ENCODE results near the gene NR3C1.

DNA sequence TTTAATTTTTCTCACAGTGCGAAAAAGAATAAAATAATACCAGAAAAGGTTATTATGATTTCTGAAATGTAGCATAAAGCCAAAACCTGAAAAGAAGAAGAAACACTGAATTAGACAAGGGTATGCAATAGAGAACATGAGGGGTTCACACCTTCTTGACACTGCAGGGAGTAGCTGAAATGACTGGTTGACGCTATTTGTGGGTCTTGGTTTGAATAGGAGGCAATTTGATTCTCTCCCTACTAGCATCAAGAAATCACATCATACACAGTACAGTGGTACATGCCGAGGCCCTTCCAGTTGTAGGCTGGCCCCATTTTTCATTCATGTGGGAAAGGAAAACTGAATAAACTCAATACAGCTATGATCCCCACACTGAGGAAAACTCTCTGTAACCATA, 68.6 kb downstream of the NR3C1 start:
- TF ChIP-seq, protein P1, sequence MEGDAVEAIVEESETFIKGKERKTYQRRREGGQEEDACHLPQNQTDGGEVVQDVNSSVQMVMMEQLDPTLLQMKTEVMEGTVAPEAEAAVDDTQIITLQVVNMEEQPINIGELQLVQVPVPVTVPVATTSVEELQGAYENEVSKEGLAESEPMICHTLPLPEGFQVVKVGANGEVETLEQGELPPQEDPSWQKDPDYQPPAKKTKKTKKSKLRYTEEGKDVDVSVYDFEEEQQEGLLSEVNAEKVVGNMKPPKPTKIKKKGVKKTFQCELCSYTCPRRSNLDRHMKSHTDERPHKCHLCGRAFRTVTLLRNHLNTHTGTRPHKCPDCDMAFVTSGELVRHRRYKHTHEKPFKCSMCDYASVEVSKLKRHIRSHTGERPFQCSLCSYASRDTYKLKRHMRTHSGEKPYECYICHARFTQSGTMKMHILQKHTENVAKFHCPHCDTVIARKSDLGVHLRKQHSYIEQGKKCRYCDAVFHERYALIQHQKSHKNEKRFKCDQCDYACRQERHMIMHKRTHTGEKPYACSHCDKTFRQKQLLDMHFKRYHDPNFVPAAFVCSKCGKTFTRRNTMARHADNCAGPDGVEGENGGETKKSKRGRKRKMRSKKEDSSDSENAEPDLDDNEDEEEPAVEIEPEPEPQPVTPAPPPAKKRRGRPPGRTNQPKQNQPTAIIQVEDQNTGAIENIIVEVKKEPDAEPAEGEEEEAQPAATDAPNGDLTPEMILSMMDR (IDR thresholded peaks at IDR 0.05) = no peak
- TF ChIP-seq POLR2A (IDR thresholded peaks at IDR 0.05) = no peak
